T-helper 2 cell treated with Interferon-gamma antibody and Interleukin-4, amounts not matched to agents 5 μg/mL and 100 μg/mL, for 36 hours (primary cell): ENCODE data around the gene DPEP3.
"Not testable (repeated sequence)": the region's sequence is repeated elsewhere in the genome, so short reads cannot be mapped to it uniquely, and the experiment has no call there.

Source experiments
- DNase-seq: peaks from one replicate; pipeline ENCODE4 v3.0.0; 2021; ENCODE audit warnings: low spot score
- H3K27ac Mint-ChIP-seq: one replicate; pipeline ENCODE4 v1.8.0; 2021; ENCODE audit warnings: mild to moderate bottlenecking, mixed read lengths
- H3K27me3 Mint-ChIP-seq: one replicate; pipeline ENCODE4 v1.8.0; 2021; ENCODE audit warnings: low read depth, mixed read lengths
- H3K36me3 Mint-ChIP-seq: one replicate; pipeline ENCODE4 v1.8.0; 2021; ENCODE audit warnings: low read depth, mixed read lengths
- H3K4me1 Mint-ChIP-seq: one replicate; pipeline ENCODE4 v1.8.0; 2021; ENCODE audit warnings: low read depth, mixed read lengths
- H3K4me3 Mint-ChIP-seq: one replicate; pipeline ENCODE4 v1.8.0; 2022; ENCODE audit warnings: mild to moderate bottlenecking, moderate library complexity, mixed read lengths
- H3K9me3 Mint-ChIP-seq: one replicate; pipeline ENCODE4 v1.8.0; 2021; ENCODE audit warnings: mixed read lengths

Gene DPEP3

DNA sequence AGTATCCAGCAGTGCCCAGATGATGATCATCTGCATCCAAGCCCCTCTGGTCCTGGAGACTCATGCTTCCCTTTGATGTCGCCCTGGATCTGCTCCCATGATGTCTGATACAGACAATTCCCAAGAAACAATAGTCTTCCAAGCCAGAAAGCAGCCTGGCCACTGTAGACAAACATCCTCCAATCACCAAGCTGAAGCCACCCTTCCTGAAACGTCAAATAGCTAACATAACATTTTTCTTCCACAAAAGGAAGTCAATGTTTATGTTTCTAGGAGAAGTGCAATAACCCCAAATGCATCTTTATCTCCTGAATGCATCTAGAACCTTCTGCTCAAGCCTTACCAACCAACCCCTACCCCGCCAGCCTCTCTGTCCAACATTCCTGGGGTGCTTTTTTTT lies 20.2 kb upstream of the DPEP3 start:
- Mint-ChIP-seq H3K4me1 (peaks cover 30% of the 10 kb centered on the region), H3K27ac (peak overlapping the region; percentile 85), H3K4me3 (peak overlapping the region; percentile 87), H3K27me3 (no peaks in the 10 kb centered on the region), H3K36me3 (peaks cover 4% of the 10 kb centered on the region), H3K9me3 (no peaks in the 10 kb centered on the region)
- no peak for DNase-seq

DNA sequence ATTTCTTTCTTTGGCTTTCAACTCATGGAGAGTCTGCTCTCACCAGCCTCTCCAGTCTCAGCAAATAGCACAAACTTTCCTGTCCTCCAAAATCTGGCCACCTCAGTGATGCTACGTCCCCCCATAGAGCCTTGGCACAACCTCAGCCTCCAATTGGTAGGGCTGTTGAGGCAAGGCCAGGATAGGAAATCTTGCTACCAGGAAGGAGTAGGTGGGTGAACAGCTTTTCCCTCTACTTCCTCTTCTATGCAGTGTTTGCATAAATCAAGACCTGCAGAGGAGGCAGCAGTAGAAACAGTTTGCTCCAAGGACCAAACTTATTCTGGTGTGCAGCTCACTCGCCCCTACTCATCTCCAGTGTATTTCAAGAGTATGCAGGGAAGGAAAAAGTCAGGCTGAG lies 19.7 kb upstream of the DPEP3 start:
- Mint-ChIP-seq H3K27ac (peak overlapping the region; percentile 85), H3K36me3 (peaks cover 4% of the 10 kb centered on the region), H3K9me3 (no peaks in the 10 kb centered on the region), H3K27me3 (no peaks in the 10 kb centered on the region), H3K4me3 (peak overlapping the region; percentile 87), H3K4me1 (peaks cover 33% of the 10 kb centered on the region)
- DNase-seq, result no peak

DNA sequence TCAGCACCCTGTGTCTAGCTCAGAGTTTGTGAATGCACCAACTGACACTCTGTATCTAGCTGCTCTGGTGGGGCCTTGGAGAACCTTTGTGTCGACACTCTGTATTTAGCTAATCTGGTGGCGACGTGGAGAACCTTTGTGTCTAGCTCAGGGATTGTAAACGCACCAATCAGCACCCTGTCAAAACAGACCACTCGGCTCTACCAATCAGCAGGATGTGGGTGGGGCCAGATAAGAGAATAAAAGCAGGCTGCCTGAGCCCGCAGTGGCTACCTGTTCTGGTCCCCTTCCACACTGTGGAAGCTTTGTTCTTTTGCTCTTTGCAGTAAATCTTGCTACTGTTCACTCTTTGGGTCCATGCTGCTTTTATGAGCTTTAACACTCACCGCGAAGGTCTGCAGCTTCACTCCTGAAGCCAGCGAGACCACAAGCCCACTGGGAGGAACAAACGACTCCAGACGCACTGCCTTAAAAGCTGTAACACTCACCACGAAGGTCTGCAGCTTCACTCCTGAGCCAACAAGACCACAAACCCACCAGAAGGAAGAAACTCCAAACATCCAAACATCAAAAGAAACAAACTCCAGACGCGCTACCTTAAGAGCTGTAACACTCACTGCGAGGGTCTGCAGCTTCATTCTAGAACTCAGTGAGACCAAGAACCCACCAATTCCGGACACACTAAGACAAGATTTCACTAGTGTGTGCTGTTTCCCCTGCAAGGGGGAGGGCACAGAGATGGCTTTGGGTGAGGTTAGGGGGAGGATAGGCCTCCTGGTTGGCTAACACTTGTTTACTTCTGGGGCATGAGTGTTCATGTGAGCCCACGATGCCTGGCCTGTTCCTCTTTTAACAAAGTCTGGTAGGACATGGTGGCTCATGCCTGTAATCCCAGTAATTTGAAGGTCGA lies 18.7 kb upstream of the DPEP3 start, which contains the start of gene DPEP2:
Gene DPEP2 (minus strand): TSS at position 706 of the 910 bp plus-strand sequence. CDS start 6,272 bp downstream, outside the sequence.
- H3K9me3 Mint-ChIP-seq, H3K27me3 Mint-ChIP-seq: not testable (repeated sequence)
- H3K4me1 Mint-ChIP-seq, result peaks cover 37% of the 10 kb centered on the region

DNA sequence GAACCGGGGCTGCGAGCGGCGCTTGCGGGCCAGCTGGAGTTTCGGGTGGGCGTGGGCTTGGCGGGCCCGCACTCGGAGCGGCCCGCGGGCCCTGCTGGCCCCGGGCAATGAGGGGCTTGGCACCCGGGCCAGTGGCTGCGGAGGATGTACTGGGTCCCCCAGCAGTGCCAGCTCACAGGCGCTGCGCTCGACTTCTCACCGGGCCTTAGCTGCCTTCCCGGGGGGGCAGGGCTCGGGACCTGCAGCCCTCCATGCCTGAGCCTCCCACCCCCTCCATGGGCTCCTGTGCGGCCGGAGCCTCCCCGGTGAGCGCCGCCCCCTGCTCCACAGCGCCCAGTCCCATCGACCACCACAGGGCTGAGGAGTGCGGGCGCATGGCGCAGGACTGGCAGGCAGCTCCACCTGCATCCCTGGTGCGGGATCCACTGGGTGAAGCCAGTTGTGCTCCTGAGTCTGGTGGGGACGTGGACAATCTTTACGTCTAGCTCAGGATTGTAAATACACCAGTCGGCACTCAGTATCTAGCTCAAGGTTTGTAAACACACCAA lies 18.0 kb upstream of the DPEP3 start:
- not testable (repeated sequence) for H3K27ac Mint-ChIP-seq, H3K36me3 Mint-ChIP-seq, H3K4me3 Mint-ChIP-seq, DNase-seq, H3K27me3 Mint-ChIP-seq, H3K9me3 Mint-ChIP-seq
- H3K4me1 Mint-ChIP-seq, result peaks cover 43% of the 10 kb centered on the region

More for the DNA sequence above, 18.7 kb upstream of the DPEP3 start, which contains the start of gene DPEP2:
- peak; percentile 31 for DNase-seq
- Mint-ChIP-seq H3K27ac (peak within 1 kb of the TSS; percentile 85), H3K4me3 (peak within 1 kb of the TSS; percentile 87)
- H3K36me3 Mint-ChIP-seq, result not testable (repeated sequence)

GRCh38 chr16:67996666-67997065 lies 16.4 kb upstream of the DPEP3 start:
- no peak for DNase-seq
- no peaks in the 10 kb centered on the region for H3K27me3 Mint-ChIP-seq
- peaks cover 4% of the 10 kb centered on the region for H3K36me3 Mint-ChIP-seq
- H3K4me1 Mint-ChIP-seq, result peaks cover 46% of the 10 kb centered on the region
- peak overlapping the region; percentile 46 for H3K27ac Mint-ChIP-seq
- no peaks in the 10 kb centered on the region for H3K9me3 Mint-ChIP-seq
- H3K4me3 Mint-ChIP-seq, result no peak overlapping the region

DNA sequence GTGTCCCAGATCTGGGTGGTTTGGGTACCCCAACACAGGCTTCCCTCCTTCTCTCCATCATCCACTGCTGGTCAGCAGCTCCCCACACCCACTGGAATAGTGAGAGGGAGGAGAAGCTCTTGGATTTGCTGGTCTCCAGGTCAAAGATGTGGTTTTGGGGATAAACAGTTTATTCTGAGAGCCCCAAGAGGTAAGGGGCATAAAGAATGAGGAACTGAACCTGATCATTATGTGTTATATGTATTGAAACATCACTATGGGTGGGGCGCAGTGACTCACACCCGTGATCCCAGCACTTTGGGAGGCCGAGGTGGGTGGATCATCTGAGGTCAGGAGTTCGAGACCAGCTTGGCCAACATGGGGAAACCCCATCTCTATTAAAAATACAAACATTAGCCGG lies 15.1 kb upstream of the DPEP3 start:
- H3K27ac Mint-ChIP-seq, result peak overlapping the region; percentile 87
- peaks cover 4% of the 10 kb centered on the region for H3K36me3 Mint-ChIP-seq
- H3K4me3 Mint-ChIP-seq, result peak overlapping the region; percentile 49
- no peak for DNase-seq
- no peaks in the 10 kb centered on the region for H3K9me3 Mint-ChIP-seq
- peaks cover 40% of the 10 kb centered on the region for H3K4me1 Mint-ChIP-seq
- H3K27me3 Mint-ChIP-seq, result no peaks in the 10 kb centered on the region

DNA sequence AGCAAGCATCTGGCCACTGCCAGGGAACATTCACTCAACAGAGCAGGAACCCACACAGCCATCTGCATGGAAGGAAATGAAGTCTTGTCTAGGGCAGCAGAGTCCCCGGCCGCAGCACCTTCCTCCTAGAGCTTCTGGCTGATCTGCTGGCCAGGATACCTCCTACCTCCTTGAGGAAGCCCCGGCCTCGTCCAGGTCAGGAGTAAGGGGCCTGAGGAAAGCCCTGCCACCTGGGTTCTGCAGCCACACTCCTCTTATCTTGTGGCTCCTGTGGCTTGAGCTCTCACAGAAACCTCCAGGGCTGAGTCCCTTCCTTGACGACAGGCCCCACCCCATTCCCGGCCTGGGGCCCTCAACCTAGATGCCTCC lies 13.7 kb upstream of the DPEP3 start:
- H3K36me3 Mint-ChIP-seq, H3K27me3 Mint-ChIP-seq, H3K9me3 Mint-ChIP-seq, DNase-seq: not testable (repeated sequence)
- Mint-ChIP-seq H3K27ac (peak overlapping the region; percentile 98), H3K4me3 (peak overlapping the region; percentile 82), H3K4me1 (peaks cover 26% of the 10 kb centered on the region)

DNA sequence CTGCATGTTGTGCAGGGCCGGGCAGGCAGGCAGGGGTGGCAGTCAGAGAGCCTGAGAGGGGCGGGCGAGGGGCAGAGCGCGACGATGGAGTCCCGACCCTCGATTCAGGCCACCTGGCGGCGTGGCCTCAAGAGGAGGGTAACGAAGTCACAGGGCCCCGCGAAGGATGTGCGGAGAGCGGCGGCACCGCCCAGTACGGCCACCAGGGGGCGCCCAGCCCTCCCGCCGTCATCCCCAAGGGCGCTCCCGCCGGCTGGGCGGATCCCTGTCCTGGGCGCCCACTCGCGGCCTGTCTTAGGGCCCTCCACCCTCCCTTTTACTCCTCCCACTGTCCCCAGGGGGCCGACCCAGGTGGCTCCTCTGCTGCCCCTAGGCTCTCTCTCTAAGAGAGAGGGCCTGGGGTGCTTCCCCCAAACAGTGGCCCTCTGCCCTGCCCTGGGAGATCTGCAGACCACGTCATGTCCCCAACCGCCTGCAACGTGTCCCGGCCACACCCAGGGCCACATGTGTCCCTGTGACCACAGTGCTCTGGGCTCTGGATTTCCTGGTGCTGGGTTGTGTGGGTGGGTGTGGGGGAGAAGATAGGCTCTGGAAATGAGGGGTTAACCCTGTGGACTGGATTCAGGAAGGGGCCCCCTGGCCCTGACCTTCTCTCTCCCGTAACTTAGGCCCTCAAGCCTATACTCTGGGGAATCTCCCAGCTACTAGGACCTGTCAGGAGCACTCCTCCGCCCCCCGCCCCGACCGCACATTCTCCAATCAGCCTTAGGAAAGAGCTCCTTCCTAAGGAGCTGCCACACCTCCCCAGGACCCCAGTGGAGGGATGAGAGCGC lies 13.1 kb upstream of the DPEP3 start:
- peak overlapping the region; percentile 82 for H3K4me3 Mint-ChIP-seq
- H3K4me1 Mint-ChIP-seq, result peaks cover 22% of the 10 kb centered on the region
- no peaks in the 10 kb centered on the region for H3K36me3 Mint-ChIP-seq
- no peaks in the 10 kb centered on the region for H3K9me3 Mint-ChIP-seq
- peak; percentile 85 for DNase-seq
- no peaks in the 10 kb centered on the region for H3K27me3 Mint-ChIP-seq
- H3K27ac Mint-ChIP-seq, result peak overlapping the region; percentile 98

DNA sequence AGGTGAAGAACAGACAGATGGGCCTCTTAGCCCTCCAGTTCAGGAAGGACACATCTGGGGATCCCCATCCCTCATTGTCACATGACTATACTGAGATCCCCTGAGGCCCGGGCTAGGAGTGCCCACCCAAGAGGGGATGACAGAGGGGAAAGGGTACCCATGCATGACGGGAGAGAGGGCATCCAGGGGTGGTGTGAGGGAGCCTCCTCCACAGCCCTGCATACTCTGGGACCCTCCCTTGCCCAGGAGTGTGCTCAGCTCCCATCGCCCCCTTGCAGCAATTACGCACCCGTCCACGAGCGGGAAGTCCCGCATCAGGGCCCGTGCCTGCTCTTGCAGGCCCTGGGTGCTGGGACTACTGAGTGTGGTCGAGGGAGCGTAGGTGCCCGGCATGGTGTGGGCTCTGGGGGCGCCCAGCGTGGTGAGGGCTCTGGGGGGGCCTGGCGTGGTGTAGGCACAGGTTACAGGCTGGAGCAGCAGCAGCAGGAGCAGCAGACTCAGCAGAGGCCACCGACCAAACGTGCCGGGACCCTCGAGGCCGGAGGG lies 12.4 kb upstream of the DPEP3 start:
- Mint-ChIP-seq H3K27me3 (no peaks in the 10 kb centered on the region), H3K4me1 (peaks cover 22% of the 10 kb centered on the region), H3K4me3 (no peak overlapping the region), H3K36me3 (no peaks in the 10 kb centered on the region), H3K27ac (peak overlapping the region; percentile 79), H3K9me3 (no peaks in the 10 kb centered on the region)
- no peak for DNase-seq

- Mint-ChIP-seq H3K9me3 (no peaks in the 10 kb centered on the region), H3K27me3 (no peaks in the 10 kb centered on the region), H3K36me3 (no peaks in the 10 kb centered on the region), H3K27ac (peak overlapping the region; percentile 28), H3K4me1 (peaks cover 14% of the 10 kb centered on the region), H3K4me3 (no peak overlapping the region)
- no peak for DNase-seq
Observed at GRCh38 chr16:67990018-67990386, 9.7 kb upstream of the DPEP3 start.

GRCh38 chr16:67989322-67990017 lies 9.2 kb upstream of the DPEP3 start:
- Mint-ChIP-seq H3K27me3 (no peaks in the 10 kb centered on the region), H3K9me3 (no peaks in the 10 kb centered on the region), H3K36me3 (no peaks in the 10 kb centered on the region), H3K27ac (no peak overlapping the region), H3K4me3 (no peak overlapping the region), H3K4me1 (peaks cover 16% of the 10 kb centered on the region)
- DNase-seq, result no peak

GRCh38 chr16:67988675-67989074 lies 8.4 kb upstream of the DPEP3 start:
- Mint-ChIP-seq H3K27ac (peak overlapping the region; percentile 42), H3K27me3 (no peaks in the 10 kb centered on the region), H3K4me1 (peaks cover 19% of the 10 kb centered on the region), H3K36me3 (no peaks in the 10 kb centered on the region), H3K4me3 (no peak overlapping the region), H3K9me3 (no peaks in the 10 kb centered on the region)
- no peak for DNase-seq

GRCh38 chr16:67987460-67988160 lies 7.3 kb upstream of the DPEP3 start:
- peaks cover 19% of the 10 kb centered on the region for H3K4me1 Mint-ChIP-seq
- H3K27ac Mint-ChIP-seq, result no peak overlapping the region
- DNase-seq, result no peak
- no peak overlapping the region for H3K4me3 Mint-ChIP-seq
- no peaks in the 10 kb centered on the region for H3K36me3 Mint-ChIP-seq
- no peaks in the 10 kb centered on the region for H3K27me3 Mint-ChIP-seq
- H3K9me3 Mint-ChIP-seq, result no peaks in the 10 kb centered on the region
